NCI-H1105 (cell line): ENCODE data around the gene MYD88.
"Not testable (repeated sequence)": the region's sequence is repeated elsewhere in the genome, so short reads cannot be mapped to it uniquely, and the experiment has no call there.

Source experiments
- DNase-seq: peaks from one replicate; lab custom pipeline; 2025; lab: John Stamatoyannopoulos, UW

Gene MYD88

GRCh38 chr3:38142959-38143358 lies 4.5 kb downstream of the MYD88 start:
- DNase-seq: no peak

- no peak for DNase-seq
Observed at GRCh38 chr3:38143511-38143910, 5.0 kb downstream of the MYD88 start.

GRCh38 chr3:38146504-38146903 lies 8.0 kb downstream of the MYD88 start:
- no peak for DNase-seq

- no peak for DNase-seq
Observed at GRCh38 chr3:38147421-38147820, 9.0 kb downstream of the MYD88 start.

GRCh38 chr3:38148311-38148882 lies 9.9 kb downstream of the MYD88 start:
- DNase-seq: no peak

GRCh38 chr3:38149708-38150107 lies 11.2 kb downstream of the MYD88 start:
- DNase-seq: no peak

- no peak for DNase-seq
Observed at GRCh38 chr3:38150780-38151528, 12.5 kb downstream of the MYD88 start.

GRCh38 chr3:38151667-38152265 lies 13.3 kb downstream of the MYD88 start:
- no peak for DNase-seq

GRCh38 chr3:38152609-38153008 lies 14.1 kb downstream of the MYD88 start:
- no peak for DNase-seq

- DNase-seq: no peak
Observed at GRCh38 chr3:38153221-38153620, 14.8 kb downstream of the MYD88 start.

GRCh38 chr3:38154033-38154494 lies 15.6 kb downstream of the MYD88 start:
- no peak for DNase-seq

- no peak for DNase-seq
Observed at GRCh38 chr3:38154625-38155255, 16.3 kb downstream of the MYD88 start.

- no peak for DNase-seq
Observed at GRCh38 chr3:38155825-38156224, 17.4 kb downstream of the MYD88 start.

- no peak for DNase-seq
Observed at GRCh38 chr3:38157117-38157516, 18.7 kb downstream of the MYD88 start.

- no peak for DNase-seq
Observed at GRCh38 chr3:38157595-38157994, 19.1 kb downstream of the MYD88 start.

GRCh38 chr3:38158472-38158871 lies 20.0 kb downstream of the MYD88 start:
- no peak for DNase-seq

GRCh38 chr3:38160704-38161103 lies 22.2 kb downstream of the MYD88 start:
- not testable (repeated sequence) for DNase-seq

GRCh38 chr3:38163117-38163840 lies 24.8 kb downstream of the MYD88 start:
- DNase-seq: no peak

- DNase-seq: no peak
Observed at GRCh38 chr3:38163841-38164642, 25.6 kb downstream of the MYD88 start.

- no peak for DNase-seq
Observed at GRCh38 chr3:38164643-38164951, 26.1 kb downstream of the MYD88 start.

- DNase-seq: peak; percentile 95
Observed at GRCh38 chr3:38164952-38165721, 26.7 kb downstream of the MYD88 start, which contains the start of gene OXSR1. TSS of gene OXSR1 (plus strand) at chr3:38165537. CDS start at chr3:38165877, 340 bp downstream.
